OCI-LY3 (cell line): Measurements from ENCODE around the gene SELE.
"Not testable (repeated sequence)": the region's sequence is repeated elsewhere in the genome, so short reads cannot be mapped to it uniquely, and the experiment has no call there.

Source experiments
- H2AFZ ChIP-seq: fragments of 200-600, 300-600 bp; shearing (Covaris generic); 2 replicates; pipeline ENCODE4 v1.6.0; 2014; ENCODE audit warnings: antibody characterized with exemption, low read depth, low read length
- H3K27ac ChIP-seq: fragments of 200-600, 300-600 bp; sonication (generic); 2 replicates; pipeline ENCODE4 v1.5.1; 2014; ENCODE audit warnings: mild to moderate bottlenecking, low read length, moderate library complexity, mixed read lengths
- H3K27me3 ChIP-seq: fragments of 200-600, 300-600 bp; sonication (generic); 2 replicates; pipeline ENCODE4 v1.6.1; 2014; ENCODE audit warnings: low read depth, low read length, mixed read lengths
- H3K36me3 ChIP-seq: fragments of 200-600, 300-600 bp; sonication (generic); replicated peaks from 2 replicates; pipeline ENCODE3; 2014; ENCODE audit warnings: low read depth, low read length, mixed read lengths
- H3K4me1 ChIP-seq: fragments of 300-600, 200-600 bp; sonication (generic); 2 replicates; pipeline ENCODE4 v1.6.1; 2014; ENCODE audit warnings: low read length, mixed read lengths
- H3K4me2 ChIP-seq: fragments of 200-600, 300-600 bp; sonication (generic); 2 replicates; pipeline ENCODE4 v1.6.1; 2014; ENCODE audit warnings: low read length, mixed read lengths
- H3K4me3 ChIP-seq: fragments of 300-600, 200-600 bp; sonication (generic); 2 replicates; pipeline ENCODE4 v1.5.1; 2014; ENCODE audit warnings: antibody characterized with exemption, mild to moderate bottlenecking, low read length, moderate library complexity
- H3K79me2 ChIP-seq: fragments of 300-600, 200-600 bp; shearing (Covaris generic); 2 replicates; pipeline ENCODE4 v1.6.1; 2014; ENCODE audit warnings: mild to moderate bottlenecking, low read length, mixed read lengths
- H3K9ac ChIP-seq: fragments of 300-600, 200-600 bp; shearing (Covaris generic); 2 replicates; pipeline ENCODE4 v1.6.0; 2014; ENCODE audit warnings: mild to moderate bottlenecking, low read length, moderate library complexity
- H3K9me3 ChIP-seq: fragments of 200-600, 300-600 bp; shearing (Covaris generic); 2 replicates; pipeline ENCODE4 v1.6.1; 2014; ENCODE audit warnings: low read length, mixed read lengths; ENCODE audit not compliant: insufficient read depth
- H4K20me1 ChIP-seq: fragments of 200-600, 300-600 bp; sonication (generic); 2 replicates; pipeline ENCODE4 v1.6.1; 2016; ENCODE audit warnings: low read length, mixed read lengths; ENCODE audit not compliant: insufficient read depth
- CTCF ChIP-seq: fragments of 200-600, 300-600 bp; sonication (generic); IDR thresholded peaks from 2 replicates; pipeline ENCODE4 v1.5.1; 2014; ENCODE audit warnings: antibody characterized with exemption, low read length, low read depth
- EZH2phosphoT487 ChIP-seq: fragments of 200-600 bp; shearing (Covaris generic); IDR thresholded peaks from 2 replicates; pipeline ENCODE4 v1.6.1; 2018; ENCODE audit warnings: antibody characterized with exemption, mixed run types, low read depth

SELE gene

GRCh38 chr1:169725930-169726329 lies 7.9 kb downstream of the SELE start:
- no peak overlapping the region for H3K4me2 ChIP-seq
- peaks cover 5% of the 10 kb centered on the region; the same call in 1 of the 2 replicates for H3K4me1 ChIP-seq
- no peaks in the 10 kb centered on the region for H4K20me1 ChIP-seq
- H3K79me2 ChIP-seq, result no peaks in the 10 kb centered on the region
- no peak overlapping the region for H3K9ac ChIP-seq
- no peaks in the 10 kb centered on the region for H3K36me3 ChIP-seq
- no peak overlapping the region for H3K27ac ChIP-seq
- no peaks in the 10 kb centered on the region for H3K27me3 ChIP-seq
- H2AFZ ChIP-seq, result no peak overlapping the region
- H3K4me3 ChIP-seq, result no peak overlapping the region
- TF ChIP-seq EZH2phosphoT487 (no peak), CTCF (no peak)
- no peaks in the 10 kb centered on the region for H3K9me3 ChIP-seq

GRCh38 chr1:169724168-169724567 lies 9.7 kb downstream of the SELE start:
- H4K20me1 ChIP-seq, result no peaks in the 10 kb centered on the region
- H3K4me2 ChIP-seq, result no peak overlapping the region
- TF ChIP-seq EZH2phosphoT487 (no peak), CTCF (no peak)
- no peak overlapping the region for H3K9ac ChIP-seq
- H3K4me3 ChIP-seq, result no peak overlapping the region
- H3K79me2 ChIP-seq, result no peaks in the 10 kb centered on the region
- no peaks in the 10 kb centered on the region for H3K36me3 ChIP-seq
- H3K27me3 ChIP-seq, result no peaks in the 10 kb centered on the region
- H2AFZ ChIP-seq, result no peak overlapping the region
- H3K4me1 ChIP-seq, result no peaks in the 10 kb centered on the region
- H3K9me3 ChIP-seq, result no peaks in the 10 kb centered on the region
- H3K27ac ChIP-seq, result no peak overlapping the region

GRCh38 chr1:169723763-169724162 lies 10.1 kb downstream of the SELE start:
- H4K20me1 ChIP-seq, result no peaks in the 10 kb centered on the region
- no peak overlapping the region for H3K27ac ChIP-seq
- H3K79me2 ChIP-seq, result no peaks in the 10 kb centered on the region
- H3K27me3 ChIP-seq, result no peaks in the 10 kb centered on the region
- H3K4me1 ChIP-seq, result no peaks in the 10 kb centered on the region
- no peak overlapping the region for H3K4me2 ChIP-seq
- no peak for TF ChIP-seq CTCF
- TF ChIP-seq EZH2phosphoT487, result no peak
- H3K9me3 ChIP-seq, result no peaks in the 10 kb centered on the region
- no peak overlapping the region for H3K9ac ChIP-seq
- no peak overlapping the region for H2AFZ ChIP-seq
- no peaks in the 10 kb centered on the region for H3K36me3 ChIP-seq
- no peak overlapping the region for H3K4me3 ChIP-seq

- no peak overlapping the region for H3K4me2 ChIP-seq
- no peaks in the 10 kb centered on the region for H3K27me3 ChIP-seq
- H3K79me2 ChIP-seq, result no peaks in the 10 kb centered on the region
- H3K27ac ChIP-seq, result no peak overlapping the region
- no peak overlapping the region for H3K9ac ChIP-seq
- TF ChIP-seq CTCF, result no peak
- TF ChIP-seq EZH2phosphoT487, result no peak
- no peaks in the 10 kb centered on the region; the same call in 1 of the 2 replicates for H3K9me3 ChIP-seq
- no peak overlapping the region for H3K4me3 ChIP-seq
- H3K36me3 ChIP-seq, result no peaks in the 10 kb centered on the region
- no peaks in the 10 kb centered on the region for H4K20me1 ChIP-seq
- H3K4me1 ChIP-seq, result no peaks in the 10 kb centered on the region
- no peak overlapping the region for H2AFZ ChIP-seq
These were observed 11.1 kb downstream of the SELE start for GRCh38 chr1:169722779-169723178.

- H3K9me3 ChIP-seq, H4K20me1 ChIP-seq, H3K36me3 ChIP-seq, H3K4me3 ChIP-seq, H3K4me2 ChIP-seq, H2AFZ ChIP-seq, H3K27ac ChIP-seq, H3K9ac ChIP-seq, H3K27me3 ChIP-seq: not testable (repeated sequence)
- Histone ChIP-seq H3K79me2 (peaks cover 11% of the 10 kb centered on the region), H3K4me1 (peaks cover 13% of the 10 kb centered on the region)
These were observed 18.8 kb downstream of the SELE start for GRCh38 chr1:169715100-169715499.

- not testable (repeated sequence) for H3K4me3 ChIP-seq, H3K9ac ChIP-seq, H2AFZ ChIP-seq, H4K20me1 ChIP-seq, H3K27me3 ChIP-seq, H3K4me2 ChIP-seq, H3K9me3 ChIP-seq, H3K27ac ChIP-seq
- Histone ChIP-seq H3K36me3 (peaks cover 24% of the 10 kb centered on the region), H3K79me2 (peaks cover 31% of the 10 kb centered on the region), H3K4me1 (peaks cover 25% of the 10 kb centered on the region)
These were observed 20.8 kb downstream of the SELE start for GRCh38 chr1:169713090-169713489.
